Endothelial cell of hepatic sinusoid (primary cell): ENCODE measurements around the gene FARP1.

Experiments
- in situ Hi-C: cut with HindIII; loops from 2 replicates; pipeline ENCODE4 v1.10.0; 2017; ENCODE audit warnings: low sequenced_read_pairs

FARP1 gene

GRCh38 chr13:98142380-98143156, at the start of gene FARP1:
FARP1 (plus strand) TSS chr13:98143094; CDS start chr13:98213243, 70,149 bp downstream.
- in situ Hi-C loops, result loop anchor here (10.0 to 25.0 kb wide), 2 partner anchors 242 to 520 kb away; no protein-coding TSS in a partner anchor

- in situ Hi-C loops, result no loop called here
These were observed 48.1 kb upstream of the FARP1 start for GRCh38 chr13:98094678-98095266.

- in situ Hi-C loops, result no loop called here
These were observed 46.8 kb upstream of the FARP1 start for GRCh38 chr13:98096059-98096458.

- in situ Hi-C loops, result no loop called here
These were observed 45.1 kb upstream of the FARP1 start for GRCh38 chr13:98097749-98098148.

- in situ Hi-C loops, result no loop called here
These were observed 44.4 kb upstream of the FARP1 start for GRCh38 chr13:98098516-98098915.

GRCh38 chr13:98099627-98100026, 43.3 kb upstream of the FARP1 start:
- in situ Hi-C loops, result loop anchor here (25.0 kb wide), 1 partner anchor 87 kb away; no protein-coding TSS in a partner anchor

GRCh38 chr13:98100481-98100880, 42.4 kb upstream of the FARP1 start:
- in situ Hi-C loops, result loop anchor here (25.0 kb wide), 1 partner anchor 88 kb away; no protein-coding TSS in a partner anchor

- in situ Hi-C loops, result loop anchor here (25.0 kb wide), 1 partner anchor 91 kb away; no protein-coding TSS in a partner anchor
These were observed 39.4 kb upstream of the FARP1 start for GRCh38 chr13:98103531-98103930.

- in situ Hi-C loops, result loop anchor here (25.0 kb wide), 1 partner anchor 92 kb away; no protein-coding TSS in a partner anchor
These were observed 38.7 kb upstream of the FARP1 start for GRCh38 chr13:98103942-98104880.

- in situ Hi-C loops, result loop anchor here (25.0 kb wide), 1 partner anchor 94 kb away; no protein-coding TSS in a partner anchor
These were observed 37.0 kb upstream of the FARP1 start for GRCh38 chr13:98105929-98106336.

- in situ Hi-C loops, result loop anchor here (25.0 kb wide), 1 partner anchor 96 kb away; no protein-coding TSS in a partner anchor
These were observed 34.6 kb upstream of the FARP1 start for GRCh38 chr13:98108341-98108740.

GRCh38 chr13:98109226-98109853, 33.6 kb upstream of the FARP1 start:
- in situ Hi-C loops, result loop anchor here (25.0 kb wide), 1 partner anchor 97 kb away; no protein-coding TSS in a partner anchor

- in situ Hi-C loops, result loop anchor here (25.0 kb wide), 1 partner anchor 98 kb away; no protein-coding TSS in a partner anchor
These were observed 32.1 kb upstream of the FARP1 start for GRCh38 chr13:98110749-98111148.

- in situ Hi-C loops, result loop anchor here (25.0 kb wide), 1 partner anchor 99 kb away; no protein-coding TSS in a partner anchor
These were observed 31.5 kb upstream of the FARP1 start for GRCh38 chr13:98111168-98112098.

- in situ Hi-C loops, result loop anchor here (25.0 kb wide), 1 partner anchor 100 kb away; no protein-coding TSS in a partner anchor
These were observed 30.4 kb upstream of the FARP1 start for GRCh38 chr13:98112456-98112855.

GRCh38 chr13:98118865-98119264, 24.0 kb upstream of the FARP1 start:
- in situ Hi-C loops, result loop anchor here (25.0 kb wide), 1 partner anchor 107 kb away; no protein-coding TSS in a partner anchor

GRCh38 chr13:98123176-98123575, 19.7 kb upstream of the FARP1 start:
- in situ Hi-C loops, result loop anchor here (25.0 kb wide), 1 partner anchor 111 kb away; no protein-coding TSS in a partner anchor

- in situ Hi-C loops, result loop anchor here (25.0 kb wide), 1 partner anchor 533 kb away; no protein-coding TSS in a partner anchor
These were observed 13.7 kb upstream of the FARP1 start for GRCh38 chr13:98129059-98129746.
